HepG2 (cell line): ENCODE results near the gene SEZ6L. TPM values are rescaled to one million over a fixed set of nuclear protein-coding genes. Genes with fewer than 3 reads are reported as not detected.

Experiments
- ATAC-seq: fragments of 200-7000 bp; cut with Tn5 transposase; 3 replicates; pipeline ENCODE4 v1.9.1; 2020; ENCODE audit warnings: mild to moderate bottlenecking, moderate library complexity
- BruUV-seq: library from RNA; stranded (reverse); fragments of 400-500 nt; replicated peaks from 2 replicates; lab custom pipeline; 2021; lab: Mats Ljungman, UMichigan
- CTCF ChIA-PET: fragments of 300-600 bp; formaldehyde crosslinking; extraction: SDS; loops from one replicate; lab custom pipeline; 2021; ENCODE audit warnings: low total read pairs, inconsistent platforms, low intra/inter-chr PET ratio; lab: Yijun Ruan, JAX
- POLR2A ChIA-PET: fragments of 350-600 bp; sonication (Branson Sonifier 250); formaldehyde crosslinking; loops from one replicate; lab custom pipeline; 2020; ENCODE audit warnings: antibody characterized with exemption, inconsistent platforms; lab: Yijun Ruan, JAX
- DNase-seq: peaks from one replicate; pipeline ENCODE4 v3.0.0-alpha.2; 2015; ENCODE audit warnings: low spot score
- FAIRE-seq: peaks from 3 replicates; lab custom pipeline; 2011; peaks lifted over from hg19 to GRCh38; lab: Jason Lieb, UNC
- H2AFZ ChIP-seq: one replicate; pipeline ENCODE4 v1.6.1; 2011; ENCODE audit warnings: low read length, inconsistent platforms
- H3K27ac ChIP-seq: fragments of 300-600 bp; 3 replicates; pipeline ENCODE4 v1.8.0; 2011; ENCODE audit warnings: mixed run types, mild to moderate bottlenecking, mixed read lengths, low read length, inconsistent platforms; ENCODE audit not compliant: insufficient read depth; ENCODE audit errors: extremely low read length
- H3K27me3 ChIP-seq, 2 experiments: fragments of 200-600 bp in 1 of 2; 2 replicates in 1 of 2; 3 replicates in 1 of 2; pipeline versions ENCODE4 v1.6.0 to v1.8.0; 2011; ENCODE audit warnings: low read length in 2 of 2, mild to moderate bottlenecking in 2 of 2, moderate library complexity in 2 of 2, inconsistent platforms in 1 of 2; ENCODE audit not compliant: insufficient read depth in 2 of 2, control insufficient read depth in 1 of 2
- H3K36me3 ChIP-seq, 2 experiments: fragments of 200-600 bp in 1 of 2; replicated peaks in 1 of 2; 2 replicates in 1 of 2; 3 replicates in 1 of 2; pipeline versions ENCODE4 v1.5.1 to v1.8.0; 2011; ENCODE audit warnings: low read length in 2 of 2, inconsistent platforms in 1 of 2; ENCODE audit not compliant: insufficient read depth in 2 of 2, control insufficient read depth in 1 of 2
- H3K4me1 ChIP-seq: 2 replicates; pipeline ENCODE4 v1.5.1; 2012; ENCODE audit warnings: low read length, inconsistent platforms; ENCODE audit not compliant: insufficient read depth
- H3K4me2 ChIP-seq: 2 replicates; pipeline ENCODE4 v1.6.0; 2011; ENCODE audit warnings: low read depth, low read length, inconsistent platforms
- H3K4me3 ChIP-seq, 3 experiments: fragments of 200-600 bp in 1 of 3; sonication (generic), shearing (Covaris generic) in 1 of 3; replicated peaks in 1 of 3; 2 replicates each; pipeline ENCODE4 v1.5.1; 2011 to 2016; ENCODE audit warnings: low read length in 3 of 3, inconsistent platforms in 2 of 3, low read depth in 2 of 3, mild to moderate bottlenecking in 2 of 3, control low read depth in 1 of 3, mixed read lengths in 1 of 3; ENCODE audit not compliant: insufficient read depth in 1 of 3
- H3K79me2 ChIP-seq: one replicate; pipeline ENCODE4 v1.6.1; 2011; ENCODE audit warnings: low read length, inconsistent platforms; ENCODE audit not compliant: insufficient read depth
- H3K9ac ChIP-seq: 2 replicates; pipeline ENCODE4 v1.6.0; 2011; ENCODE audit warnings: mild to moderate bottlenecking, low read depth, low read length, inconsistent platforms; ENCODE audit not compliant: insufficient read depth
- H3K9me3 ChIP-seq: 2 replicates; pipeline ENCODE4 v1.5.1; 2012; ENCODE audit warnings: mild to moderate bottlenecking, low read length
- H4K20me1 ChIP-seq: 2 replicates; pipeline ENCODE4 v1.6.0; 2011; ENCODE audit warnings: inconsistent platforms, mild to moderate bottlenecking, low read length, moderate library complexity; ENCODE audit not compliant: insufficient read depth
- FOXM1 ChIP-seq: sonication (generic); formaldehyde crosslinking; IDR thresholded peaks from 2 replicates; pipeline ENCODE4 v1.5.0; 2020; ENCODE audit warnings: missing genetic modification reagents
- RBFOX2 ChIP-seq: fragments of 200-400 bp; formaldehyde crosslinking; IDR thresholded peaks from 2 replicates; pipeline ENCODE4 v1.6.1; 2017; ENCODE audit warnings: low read depth, mild to moderate bottlenecking, low read length
- SIX4 ChIP-seq: sonication (generic); formaldehyde crosslinking; IDR thresholded peaks from 2 replicates; pipeline ENCODE4 v1.4.0; 2020; ENCODE audit warnings: missing genetic modification reagents
- ZNF567 ChIP-seq: sonication (generic); formaldehyde crosslinking; IDR thresholded peaks from 2 replicates; pipeline ENCODE4 v1.8.1; 2023; ENCODE audit warnings: mild to moderate bottlenecking, missing genetic modification reagents, borderline replicate concordance
- ZNF691 ChIP-seq: sonication (generic); formaldehyde crosslinking; IDR thresholded peaks from 2 replicates; pipeline ENCODE4 v1.4.0; 2020; ENCODE audit warnings: missing genetic modification reagents, low read depth, mild to moderate bottlenecking, borderline replicate concordance
- ZNF713 ChIP-seq: sonication (generic); formaldehyde crosslinking; IDR thresholded peaks from 2 replicates; pipeline ENCODE4 v1.4.0; 2020; ENCODE audit warnings: mild to moderate bottlenecking, missing genetic modification reagents
- WGBS: methylation state at CpG from one replicate; pipeline ENCODE4 v1.1.6; 2017; ENCODE audit warnings: low lambda C conversion rate; 5-methylcytosine and 5-hydroxymethylcytosine counted together
- in situ Hi-C: cut with HindIII; loops from 2 replicates; pipeline ENCODE4 v1.10.0; 2017; ENCODE audit warnings: low pct_unique_long_range_greater_than_20kb; ENCODE audit not compliant: extremely low pct_ligation_motif_present
- intact Hi-C: fragments of 100-400 bp; cut with micrococcal nuclease; formaldehyde crosslinking; loops from one replicate; pipeline ENCODE4 v1.10.0; 2022; ENCODE audit not compliant: unreplicated experiment
- polyA plus RNA-seq, 8 experiments: library from polyadenylated mRNA; depleted of rRNA in 3 of 8; stranded (reverse) in 7 of 8; unstranded in 1 of 8; fragments of >200 nt; fragmentation: Illumina TruSeq in 4 of 8; extraction: Trizol in 4 of 8; gene quantifications; 2 replicates each; pipeline versions ENCODE4 v1.2.1 to v1.2.3, GENCODE V29; 2011 to 2016; ENCODE audit warnings: low read depth in 4 of 8, missing spikeins in 1 of 8, mixed read lengths in 1 of 8; ENCODE audit not compliant: insufficient read depth in 1 of 8
- total RNA-seq, 5 experiments: library from RNA; depleted of rRNA; stranded (reverse); fragments of >200 nt; fragmentation: Illumina TruSeq; extraction: Trizol; gene quantifications; 2 replicates each; pipeline ENCODE4 v1.2.3, GENCODE V29; 2016; ENCODE audit warnings: low read depth in 1 of 5
- TF ChIP-seq, protein P1 (sequence below): sonication (generic); formaldehyde crosslinking; IDR thresholded peaks from 2 replicates; pipeline ENCODE4 v1.4.0; 2020; ENCODE audit warnings: mild to moderate bottlenecking, low read depth, missing genetic modification reagents

SEZ6L gene
- total and polyA plus RNA-seq, 2 of the 13 experiments (the other 11 are each of a cell fraction or from before 2014, with no cell fraction given), result not detected

GRCh38 chr22:26308467-26308866, 139.2 kb downstream of the SEZ6L start (continued):
- no peak for TF ChIP-seq SIX4
- TF ChIP-seq ZNF713 (CRISPR knock-in tag), result no peak

DNA sequence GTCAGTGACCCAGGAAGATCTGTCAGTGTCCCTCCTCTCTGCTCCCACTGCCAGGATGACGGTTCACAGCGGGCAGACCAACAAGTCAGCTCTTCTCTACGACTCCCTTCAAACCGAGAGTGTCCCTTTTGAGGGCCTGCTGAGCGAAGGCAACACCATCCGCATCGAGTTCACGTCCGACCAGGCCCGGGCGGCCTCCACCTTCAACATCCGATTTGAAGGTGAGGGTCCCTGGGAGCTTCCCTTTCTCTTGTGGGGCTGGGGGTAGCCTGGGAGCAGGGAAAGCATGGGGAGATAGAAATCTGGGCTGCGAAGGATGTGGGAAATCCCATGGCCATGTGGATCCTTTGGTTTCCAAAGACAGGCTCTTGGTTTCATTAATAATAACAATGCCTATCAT, 141.4 kb downstream of the SEZ6L start:
- no peak for DNase-seq
- POLR2A ChIA-PET, result no interaction called here
- CTCF ChIA-PET, result no interaction called here

More for the DNA sequence above, 141.4 kb downstream of the SEZ6L start:
- H3K4me2 ChIP-seq, result no peak overlapping the region
- H2AFZ ChIP-seq, result no peak overlapping the region
- WGBS, result 48% methylated on average over 9 of the region's 13 CpGs
- H4K20me1 ChIP-seq, result no peaks in the 10 kb centered on the region
- BruUV-seq, result no TSS peak
- peaks cover 0 to 34% of the 10 kb centered on the region in 2 experiments; a peak in 2 of 5 replicates for H3K27me3 ChIP-seq
- ATAC-seq, result no peak
- intact Hi-C loops (no loop called here), in situ Hi-C loops (no loop called here)
- no peak for FAIRE-seq
- no peaks in the 10 kb centered on the region for H3K79me2 ChIP-seq
- TF ChIP-seq RBFOX2 (no peak), ZNF567 (CRISPR knock-in tag) (no peak), ZNF691 (no peak), FOXM1 (no peak)
- TF ChIP-seq, protein P1, sequence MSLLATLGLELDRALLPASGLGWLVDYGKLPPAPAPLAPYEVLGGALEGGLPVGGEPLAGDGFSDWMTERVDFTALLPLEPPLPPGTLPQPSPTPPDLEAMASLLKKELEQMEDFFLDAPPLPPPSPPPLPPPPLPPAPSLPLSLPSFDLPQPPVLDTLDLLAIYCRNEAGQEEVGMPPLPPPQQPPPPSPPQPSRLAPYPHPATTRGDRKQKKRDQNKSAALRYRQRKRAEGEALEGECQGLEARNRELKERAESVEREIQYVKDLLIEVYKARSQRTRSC (CRISPR knock-in tag), result no peak
- H3K36me3 ChIP-seq, result no peaks in the 10 kb centered on the region
- no peak overlapping the region for H3K4me3 ChIP-seq
- no peaks in the 10 kb centered on the region for H3K4me1 ChIP-seq
- H3K27ac ChIP-seq, result no peak overlapping the region
- H3K9me3 ChIP-seq, result no peaks in the 10 kb centered on the region
- H3K9ac ChIP-seq, result no peak overlapping the region
